MCF 10A (cell line): ENCODE data around the gene RAD18. TPM values are rescaled to one million over a fixed set of nuclear protein-coding genes. Genes with fewer than 3 reads are reported as not detected.

Experiments used
- BruUV-seq: library from RNA; stranded (reverse); fragments of 400-500 nt; replicated peaks from 2 replicates; lab custom pipeline; 2021; lab: Mats Ljungman, UMichigan
- CTCF ChIA-PET: fragments of 300-600 bp; sonication (Branson Sonifier 250); formaldehyde crosslinking; extraction: SDS; loops from one replicate; lab custom pipeline; 2021; ENCODE audit warnings: antibody characterized with exemption, inconsistent platforms; lab: Yijun Ruan, JAX
- POLR2A ChIA-PET: fragments of 300-600, 350-650 bp; sonication (Branson Sonifier 250); formaldehyde crosslinking; extraction: SDS; loops from one replicate; lab custom pipeline; 2020; ENCODE audit warnings: antibody characterized with exemption, inconsistent platforms; lab: Yijun Ruan, JAX
- DNase-seq: peaks from one replicate; pipeline ENCODE4 v3.0.0-alpha.2; 2018; ENCODE audit not compliant: unreplicated experiment
- H3K27ac Mint-ChIP-seq: one replicate; pipeline ENCODE4 v1.8.0; 2022; ENCODE audit warnings: mild to moderate bottlenecking, low read depth, mixed read lengths; ENCODE audit not compliant: unreplicated experiment
- H3K27me3 Mint-ChIP-seq: one replicate; pipeline ENCODE4 v1.8.0; 2022; ENCODE audit warnings: mixed read lengths; ENCODE audit not compliant: insufficient read depth, unreplicated experiment
- H3K36me3 Mint-ChIP-seq: one replicate; pipeline ENCODE4 v1.8.0; 2022; ENCODE audit warnings: mild to moderate bottlenecking, moderate library complexity, mixed read lengths; ENCODE audit not compliant: insufficient read depth, unreplicated experiment
- H3K4me1 Mint-ChIP-seq: one replicate; pipeline ENCODE4 v1.8.0; 2022; ENCODE audit warnings: mixed read lengths; ENCODE audit not compliant: insufficient read depth, unreplicated experiment
- H3K4me3 Mint-ChIP-seq: one replicate; pipeline ENCODE4 v1.8.0; 2022; ENCODE audit warnings: mild to moderate bottlenecking, moderate library complexity, mixed read lengths; ENCODE audit not compliant: unreplicated experiment
- H3K9me3 Mint-ChIP-seq: one replicate; pipeline ENCODE4 v1.8.0; 2022; ENCODE audit warnings: mixed read lengths; ENCODE audit not compliant: unreplicated experiment
- CTCF ChIP-seq: fragments of 200-600 bp; IDR thresholded peaks from one replicate; pipeline ENCODE4 v1.8.0; 2022; ENCODE audit warnings: antibody characterized with exemption, mild to moderate bottlenecking; ENCODE audit not compliant: unreplicated experiment
- intact Hi-C: fragments of 100-400 bp; cut with micrococcal nuclease; formaldehyde crosslinking; loops from 2 replicates; pipeline ENCODE4 v1.14.1; 2022
- total RNA-seq: library from RNA; stranded (reverse); gene quantifications from 2 replicates; pipeline ENCODE4 v1.2.3, GENCODE V29; 2022

Gene RAD18
- total RNA-seq, 1 experiment from 2014 or later, result 29.1 TPM

GRCh38 chr3:8984526-8984925 lies 21.3 kb upstream of the RAD18 start:
- DNase-seq, result no peak
- H3K36me3 Mint-ChIP-seq, result peaks cover 23% of the 10 kb centered on the region
- no peak overlapping the region for H3K4me3 Mint-ChIP-seq
- H3K4me1 Mint-ChIP-seq, result no peaks in the 10 kb centered on the region
- no peaks in the 10 kb centered on the region for H3K9me3 Mint-ChIP-seq
- H3K27ac Mint-ChIP-seq, result no peak overlapping the region
- intact Hi-C loops, result no loop called here
- POLR2A ChIA-PET, result no interaction called here
- CTCF ChIA-PET, result interaction anchor here (1.9 to 12.7 kb wide), 3 partner anchors 12 to 318 kb away, joined by 10 to 167 read pairs (median 31); no protein-coding TSS in a partner anchor
- no peaks in the 10 kb centered on the region for H3K27me3 Mint-ChIP-seq
- no TSS peak for BruUV-seq
- TF ChIP-seq CTCF, result no peak

DNA sequence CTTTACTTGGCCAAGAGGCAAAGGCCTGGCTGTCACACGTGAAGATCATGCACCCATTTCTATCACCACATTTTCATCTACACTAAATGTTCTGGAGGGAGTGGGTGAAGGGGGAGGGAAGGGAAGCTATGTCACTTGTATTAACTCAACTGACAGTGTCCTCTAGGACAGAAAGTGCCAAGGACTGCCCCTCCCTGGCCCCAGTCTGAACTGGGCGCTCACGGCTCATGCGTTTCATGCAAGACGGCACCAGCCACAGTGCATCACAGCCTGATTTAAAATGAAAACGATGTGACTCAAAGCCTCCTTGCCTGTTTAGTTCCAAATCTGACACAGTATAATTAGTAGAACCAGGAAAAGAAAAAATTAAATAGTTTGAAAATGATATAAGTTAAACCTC lies 20.8 kb upstream of the RAD18 start:
- no peak for TF ChIP-seq CTCF
- intact Hi-C loops, result no loop called here
- H3K27me3 Mint-ChIP-seq, result no peaks in the 10 kb centered on the region
- no TSS peak for BruUV-seq
- H3K27ac Mint-ChIP-seq, result no peak overlapping the region
- POLR2A ChIA-PET, result no interaction called here
- H3K9me3 Mint-ChIP-seq, result no peaks in the 10 kb centered on the region
- no peak overlapping the region for H3K4me3 Mint-ChIP-seq
- H3K4me1 Mint-ChIP-seq, result no peaks in the 10 kb centered on the region
- CTCF ChIA-PET, result interaction anchor here (1.9 kb wide), 1 partner anchor 318 kb away, joined by 10 read pairs; no protein-coding TSS in a partner anchor
- peaks cover 19% of the 10 kb centered on the region for H3K36me3 Mint-ChIP-seq
- DNase-seq, result no peak

GRCh38 chr3:8983591-8983990 lies 20.3 kb upstream of the RAD18 start:
- CTCF ChIA-PET, result interaction anchor here (1.9 kb wide), 1 partner anchor 319 kb away, joined by 10 read pairs; no protein-coding TSS in a partner anchor
- BruUV-seq, result no TSS peak
- no peaks in the 10 kb centered on the region for H3K4me1 Mint-ChIP-seq

DNA sequence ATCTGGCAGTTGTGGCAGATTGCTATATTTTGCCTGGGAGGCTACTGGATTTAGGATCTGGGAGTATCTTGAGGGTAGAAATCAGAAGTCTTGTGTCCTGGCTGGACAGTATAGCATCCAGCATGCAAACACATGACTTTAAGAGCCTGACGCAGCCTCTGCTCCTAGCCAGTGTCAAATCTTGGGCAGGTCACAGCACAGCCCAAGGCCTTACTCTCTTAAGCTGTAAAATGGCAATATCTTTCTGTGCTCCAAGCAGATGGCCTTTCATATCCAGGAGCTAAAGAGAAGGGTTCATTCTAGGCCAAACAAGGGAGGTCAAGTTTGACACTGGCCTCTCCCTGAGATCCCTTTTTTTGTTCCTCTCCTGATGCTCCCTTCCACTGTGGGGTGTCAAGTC lies 19.8 kb upstream of the RAD18 start:
- H3K36me3 Mint-ChIP-seq, result peaks cover 18% of the 10 kb centered on the region
- H3K27ac Mint-ChIP-seq, result no peak overlapping the region
- BruUV-seq, result no TSS peak
- no peak overlapping the region for H3K4me3 Mint-ChIP-seq
- no peaks in the 10 kb centered on the region for H3K9me3 Mint-ChIP-seq
- H3K27me3 Mint-ChIP-seq, result no peaks in the 10 kb centered on the region
- no peaks in the 10 kb centered on the region for H3K4me1 Mint-ChIP-seq
- POLR2A ChIA-PET, result no interaction called here
- CTCF ChIA-PET, result interaction anchor here (1.9 kb wide), 1 partner anchor 319 kb away, joined by 10 read pairs; no protein-coding TSS in a partner anchor
- TF ChIP-seq CTCF, result no peak
- intact Hi-C loops, result no loop called here
- no peak for DNase-seq

More at GRCh38 chr3:8983591-8983990, 20.3 kb upstream of the RAD18 start:
- no peak overlapping the region for H3K4me3 Mint-ChIP-seq
- POLR2A ChIA-PET, result no interaction called here
- TF ChIP-seq CTCF, result no peak
- intact Hi-C loops, result no loop called here
- no peaks in the 10 kb centered on the region for H3K27me3 Mint-ChIP-seq
- H3K9me3 Mint-ChIP-seq, result no peaks in the 10 kb centered on the region
- H3K27ac Mint-ChIP-seq, result no peak overlapping the region
- no peak for DNase-seq
- peaks cover 18% of the 10 kb centered on the region for H3K36me3 Mint-ChIP-seq
